Measurements from ENCODE around the gene KLHL30.
A peak's percentile ranks its signal among the peaks of the same experiment; 100 is the strongest.

Gene KLHL30

GRCh38 chr2:238124488-238125126 lies 13.9 kb upstream of the KLHL30 start:
- no peak overlapping the region for H3K4me3 ChIP-seq (ENCODE audit: low read depth, low read length)
- TF ChIP-seq CTCF (IDR thresholded peaks at IDR 0.05; ENCODE audit: insufficient read depth, low read length, missing control alignments): no peak
- no peak for DNase-seq (ENCODE audit: low read depth, low spot score)
- POLR2A ChIA-PET: no interaction called here
- CTCF ChIA-PET: no interaction called here

- TF ChIP-seq CTCF (IDR thresholded peaks at IDR 0.05; ENCODE audit: insufficient read depth, low read length, missing control alignments): no peak
- no peak for DNase-seq (ENCODE audit: low read depth, low spot score)
- POLR2A ChIA-PET: no interaction called here
- H3K4me3 ChIP-seq (ENCODE audit: low read depth, low read length): no peak overlapping the region
- CTCF ChIA-PET: no interaction called here
Measured at GRCh38 chr2:238125127-238125885, 13.2 kb upstream of the KLHL30 start.

GRCh38 chr2:238126338-238126737 lies 12.1 kb upstream of the KLHL30 start:
- POLR2A ChIA-PET: no interaction called here
- DNase-seq (ENCODE audit: low read depth, low spot score): no peak
- H3K4me3 ChIP-seq (ENCODE audit: low read depth, low read length): no peak overlapping the region
- no peak for TF ChIP-seq CTCF (IDR thresholded peaks at IDR 0.05; ENCODE audit: insufficient read depth, low read length, missing control alignments)
- CTCF ChIA-PET: no interaction called here

GRCh38 chr2:238126775-238127164 lies 11.7 kb upstream of the KLHL30 start:
- ChIA-PET CTCF (interaction anchor here (0.6 to 2.0 kb wide), 3 partner anchors 11 to 136 kb away, joined by 3 to 13 read pairs (median 3); partner anchors contain the start of gene KLHL30), POLR2A (interaction anchor here (0.8 kb wide), 1 partner anchor 37 kb away, joined by 3 read pairs; no protein-coding TSS in a partner anchor)
- DNase-seq (ENCODE audit: low read depth, low spot score): no peak
- no peak overlapping the region for H3K4me3 ChIP-seq (ENCODE audit: low read depth, low read length)
- no peak for TF ChIP-seq CTCF (IDR thresholded peaks at IDR 0.05; ENCODE audit: insufficient read depth, low read length, missing control alignments)

- ChIA-PET CTCF (interaction anchor here (0.6 to 2.0 kb wide), 3 partner anchors 10 to 135 kb away, joined by 3 to 13 read pairs (median 3); partner anchors contain the start of gene KLHL30), POLR2A (interaction anchor here (0.8 kb wide), 1 partner anchor 37 kb away, joined by 3 read pairs; no protein-coding TSS in a partner anchor)
- TF ChIP-seq CTCF (IDR thresholded peaks at IDR 0.05; ENCODE audit: insufficient read depth, low read length, missing control alignments): peak; percentile 37
- no peak for DNase-seq (ENCODE audit: low read depth, low spot score)
- H3K4me3 ChIP-seq (ENCODE audit: low read depth, low read length): peak overlapping the region; percentile 38
Measured at GRCh38 chr2:238127165-238128060, 11.1 kb upstream of the KLHL30 start.
